ENCODE measurements around the gene MGAT3. TPM values are rescaled to one million over a fixed set of nuclear protein-coding genes. Genes with fewer than 3 reads are reported as not detected.

MGAT3 gene
- total RNA-seq, 2 experiments from 2014 or later = 0.17 TPM; not detected in 1

DNA sequence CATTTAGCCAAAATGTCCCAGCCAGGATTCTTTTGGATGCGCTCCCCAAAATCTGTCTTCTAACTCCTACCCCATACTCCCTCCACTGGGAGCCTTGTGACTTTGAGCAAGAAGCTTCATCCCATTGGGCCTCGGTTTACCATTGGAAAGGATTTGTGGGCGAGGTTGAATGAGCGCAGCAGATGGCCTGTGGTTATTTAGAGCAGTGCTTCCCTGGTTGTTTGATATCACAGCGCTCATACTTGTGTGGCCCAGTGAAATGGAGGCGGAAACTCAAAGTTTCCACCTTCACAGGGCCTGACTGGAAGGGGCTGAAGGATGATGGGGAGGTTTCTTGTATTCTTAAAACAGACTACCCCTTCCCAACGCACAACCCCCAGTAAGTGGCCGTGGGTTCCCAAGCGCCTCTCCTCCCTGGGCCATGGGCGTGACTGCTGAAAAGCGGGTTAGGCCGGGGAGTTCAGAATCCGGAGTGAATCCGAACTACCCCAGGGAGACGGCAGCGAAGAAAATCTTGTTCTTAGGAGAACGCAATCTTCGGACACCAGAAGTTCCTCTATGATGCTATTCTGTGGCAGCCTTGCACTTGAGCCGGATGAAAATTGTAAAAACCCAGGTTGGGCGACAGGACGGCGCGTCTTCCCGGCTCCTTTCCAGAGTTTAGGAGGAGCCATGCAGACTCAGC is 62.3 kb downstream of the MGAT3 start:
- CTCF ChIA-PET = interaction anchor here (1.0 to 8.4 kb wide), 4 partner anchors 11 to 23 kb away, joined by 3 to 69 read pairs (median 6); partner anchors contain the start of gene RPS19BP1
- Mint-ChIP-seq H3K9me3 (no peaks in the 10 kb centered on the region), H3K4me1 (ENCODE audit: low read depth) (peaks cover 47% of the 10 kb centered on the region), H3K27ac (peak overlapping the region; percentile 98), H3K27me3 (peaks cover 5% of the 10 kb centered on the region), H3K36me3 (ENCODE audit: low read depth) (peaks cover 72% of the 10 kb centered on the region), H3K4me3 (peak overlapping the region; percentile 97)
- POLR2A ChIA-PET = interaction anchor here (0.6 to 5.7 kb wide), 40 partner anchors 10 to 1432 kb away, joined by 3 to 129 read pairs (median 4); partner anchors contain the start of genes GTPBP1, MIEF1, RBX1 and RPL3
- Histone ChIP-seq H3K27me3 (ENCODE audit: control insufficient read depth in 1 of 2, insufficient read depth in 2 of 2, low read length in 2 of 2) (no peaks in the 10 kb centered on the region), H3K4me1 (ENCODE audit: insufficient read depth, low read length) (peaks cover 41% of the 10 kb centered on the region), H3K9me3 (ENCODE audit: control insufficient read depth in 1 of 2, insufficient read depth in 1 of 2, low read length in 2 of 2) (no peaks in the 10 kb centered on the region), H3K4me3 (ENCODE audit: low read length) (peak overlapping the region; percentile 100), H3K36me3 (ENCODE audit: insufficient read depth, low read length) (peaks cover 60% of the 10 kb centered on the region), H3K27ac (ENCODE audit: low read depth in 1 of 2, low read length in 2 of 2) (peak overlapping the region; percentile 92 to 95)
- DNase-seq (no peak), ATAC-seq (ENCODE audit: poor library complexity) (no peak)
- TF ChIP-seq, protein P1, sequence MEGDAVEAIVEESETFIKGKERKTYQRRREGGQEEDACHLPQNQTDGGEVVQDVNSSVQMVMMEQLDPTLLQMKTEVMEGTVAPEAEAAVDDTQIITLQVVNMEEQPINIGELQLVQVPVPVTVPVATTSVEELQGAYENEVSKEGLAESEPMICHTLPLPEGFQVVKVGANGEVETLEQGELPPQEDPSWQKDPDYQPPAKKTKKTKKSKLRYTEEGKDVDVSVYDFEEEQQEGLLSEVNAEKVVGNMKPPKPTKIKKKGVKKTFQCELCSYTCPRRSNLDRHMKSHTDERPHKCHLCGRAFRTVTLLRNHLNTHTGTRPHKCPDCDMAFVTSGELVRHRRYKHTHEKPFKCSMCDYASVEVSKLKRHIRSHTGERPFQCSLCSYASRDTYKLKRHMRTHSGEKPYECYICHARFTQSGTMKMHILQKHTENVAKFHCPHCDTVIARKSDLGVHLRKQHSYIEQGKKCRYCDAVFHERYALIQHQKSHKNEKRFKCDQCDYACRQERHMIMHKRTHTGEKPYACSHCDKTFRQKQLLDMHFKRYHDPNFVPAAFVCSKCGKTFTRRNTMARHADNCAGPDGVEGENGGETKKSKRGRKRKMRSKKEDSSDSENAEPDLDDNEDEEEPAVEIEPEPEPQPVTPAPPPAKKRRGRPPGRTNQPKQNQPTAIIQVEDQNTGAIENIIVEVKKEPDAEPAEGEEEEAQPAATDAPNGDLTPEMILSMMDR (IDR thresholded peaks at IDR 0.05) = no peak
- intact Hi-C loops (cut with DNase I, micrococcal nuclease) = no loop called here

DNA sequence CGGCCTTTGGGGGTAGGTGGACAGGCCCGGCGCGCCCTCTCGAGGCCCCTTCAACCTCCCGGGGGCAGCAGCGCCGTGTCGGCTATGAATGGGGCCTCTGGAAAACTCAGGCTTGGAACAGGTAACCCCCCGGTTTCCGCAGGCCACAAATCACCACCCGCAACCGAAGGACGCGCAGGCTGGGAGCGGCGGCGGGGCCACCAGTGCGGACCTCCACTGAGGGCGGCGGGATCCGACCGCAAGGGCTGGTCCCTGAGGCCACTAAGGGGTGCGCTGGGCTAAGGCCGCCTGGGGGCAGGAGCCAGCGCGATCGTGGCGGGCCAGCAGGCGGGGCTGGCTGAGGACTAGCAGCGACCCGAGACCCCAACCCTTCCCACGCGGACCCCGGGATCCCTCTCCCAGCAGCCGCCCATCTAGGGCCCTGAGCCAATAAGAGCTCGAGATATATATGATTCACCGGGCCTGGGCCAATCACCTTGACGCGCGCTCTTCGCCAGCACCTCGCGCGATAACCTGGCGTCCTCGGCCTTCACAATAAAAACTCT is 62.9 kb downstream of the MGAT3 start:
- Histone ChIP-seq H3K4me3 (ENCODE audit: low read length) (peak overlapping the region; percentile 100), H3K4me1 (ENCODE audit: insufficient read depth, low read length) (peaks cover 48% of the 10 kb centered on the region), H3K36me3 (ENCODE audit: insufficient read depth, low read length) (peaks cover 57% of the 10 kb centered on the region), H3K9me3 (ENCODE audit: control insufficient read depth in 1 of 2, insufficient read depth in 1 of 2, low read length in 2 of 2) (no peaks in the 10 kb centered on the region), H3K27ac (ENCODE audit: low read depth in 1 of 2, low read length in 2 of 2) (peak overlapping the region; percentile 92 to 95), H3K27me3 (ENCODE audit: control insufficient read depth in 1 of 2, insufficient read depth in 2 of 2, low read length in 2 of 2) (no peaks in the 10 kb centered on the region)
- peaks cover 52% of the 10 kb centered on the region for H3K4me1 Mint-ChIP-seq (ENCODE audit: low read depth)
- peaks cover 72% of the 10 kb centered on the region for H3K36me3 Mint-ChIP-seq (ENCODE audit: low read depth)
- no peaks in the 10 kb centered on the region for H3K9me3 Mint-ChIP-seq
- peaks cover 5% of the 10 kb centered on the region for H3K27me3 Mint-ChIP-seq
- ATAC-seq (ENCODE audit: poor library complexity) (peak; percentile 91), DNase-seq (peak in 4 of 14 experiments; percentile 50 to 99 (median 97))
- TF ChIP-seq, protein P1 (IDR thresholded peaks at IDR 0.05) = peak; percentile 47
- POLR2A ChIA-PET = interaction anchor here (0.6 to 5.7 kb wide), 42 partner anchors 11 to 1432 kb away, joined by 3 to 129 read pairs (median 4); partner anchors contain the start of genes GTPBP1, MIEF1, RBX1 and RPL3
- peak overlapping the region; percentile 98 for H3K27ac Mint-ChIP-seq
- peak overlapping the region; percentile 97 for H3K4me3 Mint-ChIP-seq
- CTCF ChIA-PET = interaction anchor here (0.7 to 8.4 kb wide), 4 partner anchors 11 to 200 kb away, joined by 3 to 69 read pairs (median 5); partner anchors contain the start of genes RPL3 and RPS19BP1
- intact Hi-C loops (cut with DNase I, micrococcal nuclease) = loop anchor here (1.0 kb wide), 3 partner anchors 13 to 200 kb away; partner anchors contain the start of genes RPS19BP1 (in 2 of the 2), MIEF1 (in 1 of the 2) and RPL3 (in 1 of the 2)
